GM21381 (cell line): Measurements from ENCODE around the gene BRD2.

ENCODE experiments used
- ATAC-seq: cut with Tn5 transposase; IDR thresholded peaks from one replicate; pipeline ENCODE4 v1.9.1; 2021; ENCODE audit warnings: mild to moderate bottlenecking, moderate library complexity; ENCODE audit not compliant: unreplicated experiment

Gene BRD2

GRCh38 chr6:33023536-33023935, 55.1 kb downstream of the BRD2 start:
- ATAC-seq, result no peak

DNA sequence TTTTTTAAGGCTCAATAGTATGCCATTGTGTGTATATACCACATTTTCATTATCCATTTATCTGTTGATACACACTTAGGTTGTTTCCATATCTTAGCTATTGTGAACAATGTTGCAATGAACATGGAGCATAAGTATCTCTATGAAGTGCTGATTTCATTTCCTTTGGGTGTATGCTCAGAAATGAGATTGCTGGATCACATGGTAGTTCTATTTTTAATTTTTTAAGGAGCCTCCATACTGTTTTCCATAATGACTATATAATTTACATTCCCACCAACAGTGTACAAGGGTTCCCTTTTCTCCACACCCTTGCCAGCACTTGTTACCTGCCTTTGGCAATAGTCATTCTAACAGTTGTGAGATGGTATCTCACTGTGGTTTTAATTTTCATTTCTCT, 56.1 kb downstream of the BRD2 start:
- ATAC-seq, result no peak

- no peak for ATAC-seq
These were observed 59.9 kb downstream of the BRD2 start for GRCh38 chr6:33028220-33028849.

DNA sequence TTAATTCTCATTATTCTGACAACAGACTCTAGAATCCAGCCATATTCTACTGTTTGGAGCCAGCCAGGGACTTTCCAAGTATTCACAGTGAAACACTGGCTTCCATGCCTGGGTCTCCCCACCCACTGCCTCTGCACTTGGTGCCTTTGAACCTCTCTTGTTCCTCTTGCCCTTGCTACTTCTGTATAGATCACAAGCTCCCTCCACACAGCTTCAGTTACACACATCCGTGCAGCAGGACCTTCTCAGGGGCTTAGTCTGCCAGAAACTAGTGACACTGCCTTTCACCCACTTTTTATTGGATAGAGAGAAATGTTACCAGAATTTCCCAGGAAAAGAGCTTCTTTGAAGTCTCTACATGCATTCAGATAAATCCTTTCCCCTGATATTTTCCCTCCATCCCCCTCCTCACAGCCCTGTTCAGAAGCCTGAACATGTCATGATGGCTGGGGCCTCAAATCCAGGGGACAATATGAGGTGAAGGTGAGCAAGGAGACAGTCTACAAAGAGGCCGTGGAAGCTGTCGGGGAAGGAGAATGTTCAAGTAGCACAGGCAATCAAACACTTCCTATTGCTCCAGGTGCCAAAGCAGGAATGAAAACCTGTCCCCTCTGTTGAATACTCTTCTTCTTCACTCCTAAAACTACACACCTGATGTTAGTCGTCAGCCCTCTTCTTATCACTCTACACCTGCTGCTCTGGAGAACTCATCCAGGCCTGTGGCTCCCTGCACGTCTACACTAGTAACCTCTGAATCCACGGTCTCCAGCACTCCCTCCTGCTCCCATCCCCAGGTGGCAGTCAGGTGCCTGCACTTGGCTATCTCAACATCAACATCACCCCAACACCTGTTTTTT, 61.2 kb downstream of the BRD2 start:
- peak; percentile 65 for ATAC-seq

DNA sequence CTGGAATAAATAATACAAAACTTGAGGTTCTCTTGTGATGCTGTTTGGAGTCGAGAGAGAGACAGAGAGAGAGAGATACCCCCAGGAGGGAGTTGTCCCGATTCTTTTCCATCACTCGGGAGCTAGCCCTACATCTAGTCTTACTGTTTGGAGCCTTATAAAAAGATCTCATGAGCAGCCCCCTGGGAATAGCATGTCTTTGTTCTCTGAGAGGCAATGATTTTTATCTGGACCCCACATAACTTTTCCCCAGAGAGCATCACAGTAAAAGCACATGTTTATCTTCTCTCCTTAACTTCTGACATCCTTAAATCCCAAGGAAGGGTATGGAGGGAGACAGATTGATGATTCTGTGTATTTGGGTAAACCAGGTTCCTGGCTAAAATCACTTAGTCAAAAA, 61.9 kb downstream of the BRD2 start:
- ATAC-seq, result no peak
